ENCODE data around the gene C17orf58. TPM values are rescaled to one million over a fixed set of nuclear protein-coding genes. Genes with fewer than 3 reads are reported as not detected.

C17orf58 gene
- total RNA-seq, 2 donors from 2014 or later: 7.3 to 7.5 TPM

- Histone ChIP-seq H3K4me3 (no peak overlapping the region), H3K4me1 (ENCODE audit: control insufficient read depth in 1 of 2, low read depth in 2 of 2) (no peaks in the 10 kb centered on the region), H3K27ac (no peak overlapping the region), H3K36me3 (no peaks in the 10 kb centered on the region), H3K27me3 (replicated peaks; ENCODE audit: insufficient read depth) (no peaks in the 10 kb centered on the region), H3K9me3 (no peaks in the 10 kb centered on the region)
- DNase-seq (ENCODE audit: low spot score) (no peak), ATAC-seq (ENCODE audit: insufficient number of reproducible peaks, low FRiP score, low read depth) (no peak)
- TF ChIP-seq CTCF (IDR thresholded peaks at IDR 0.05): no peak
Measured at GRCh38 chr17:68013385-68013784, 17.1 kb upstream of the C17orf58 start.

- Histone ChIP-seq H3K27me3 (replicated peaks; ENCODE audit: insufficient read depth) (no peaks in the 10 kb centered on the region), H3K36me3 (no peaks in the 10 kb centered on the region), H3K4me3 (peak overlapping the region; percentile 43), H3K4me1 (ENCODE audit: control insufficient read depth in 1 of 2, low read depth in 2 of 2) (no peaks in the 10 kb centered on the region), H3K27ac (no peak overlapping the region), H3K9me3 (no peaks in the 10 kb centered on the region)
- no peak for DNase-seq (ENCODE audit: low spot score)
- ATAC-seq (ENCODE audit: insufficient number of reproducible peaks, low FRiP score, low read depth): no peak
- TF ChIP-seq CTCF (IDR thresholded peaks at IDR 0.05): peak; percentile 55
Measured at GRCh38 chr17:68011199-68011665, 15.0 kb upstream of the C17orf58 start.

GRCh38 chr17:68006797-68007196 lies 10.5 kb upstream of the C17orf58 start:
- DNase-seq (ENCODE audit: low spot score) (no peak), ATAC-seq (ENCODE audit: insufficient number of reproducible peaks, low FRiP score, low read depth) (no peak)
- H3K4me1 ChIP-seq (ENCODE audit: control insufficient read depth in 1 of 2, low read depth in 2 of 2): no peaks in the 10 kb centered on the region
- no peak overlapping the region for H3K4me3 ChIP-seq
- no peaks in the 10 kb centered on the region for H3K9me3 ChIP-seq
- TF ChIP-seq CTCF (IDR thresholded peaks at IDR 0.05): no peak
- no peaks in the 10 kb centered on the region for H3K27me3 ChIP-seq (replicated peaks; ENCODE audit: insufficient read depth)
- no peaks in the 10 kb centered on the region for H3K36me3 ChIP-seq
- H3K27ac ChIP-seq: no peak overlapping the region

- no peak overlapping the region for H3K27ac ChIP-seq
- no peaks in the 10 kb centered on the region for H3K9me3 ChIP-seq
- no peaks in the 10 kb centered on the region for H3K4me1 ChIP-seq (ENCODE audit: control insufficient read depth in 1 of 2, low read depth in 2 of 2)
- no peak for ATAC-seq (ENCODE audit: insufficient number of reproducible peaks, low FRiP score, low read depth)
- no peaks in the 10 kb centered on the region for H3K27me3 ChIP-seq (replicated peaks; ENCODE audit: insufficient read depth)
- no peak overlapping the region for H3K4me3 ChIP-seq
- DNase-seq (ENCODE audit: low spot score): no peak
- H3K36me3 ChIP-seq: no peaks in the 10 kb centered on the region
- no peak for TF ChIP-seq CTCF (IDR thresholded peaks at IDR 0.05)
Measured at GRCh38 chr17:68004201-68004600, 7.9 kb upstream of the C17orf58 start.

- no peaks in the 10 kb centered on the region for H3K36me3 ChIP-seq
- TF ChIP-seq CTCF (IDR thresholded peaks at IDR 0.05): no peak
- H3K27me3 ChIP-seq (replicated peaks; ENCODE audit: insufficient read depth): no peaks in the 10 kb centered on the region
- no peaks in the 10 kb centered on the region for H3K9me3 ChIP-seq
- H3K27ac ChIP-seq: no peak overlapping the region
- H3K4me3 ChIP-seq: no peak overlapping the region
- ATAC-seq (ENCODE audit: insufficient number of reproducible peaks, low FRiP score, low read depth) (no peak), DNase-seq (ENCODE audit: low spot score) (no peak)
- peaks cover 10 to 20% of the 10 kb centered on the region in 2 donors for H3K4me1 ChIP-seq (ENCODE audit: control insufficient read depth in 1 of 2, low read depth in 2 of 2)
Measured at GRCh38 chr17:67999291-67999911, 3.1 kb upstream of the C17orf58 start.

All from thoracic aorta (tissue), 2 donors.